ENCODE measurements around the gene CASK. TPM values are rescaled to one million over a fixed set of nuclear protein-coding genes. Genes with fewer than 3 reads are reported as not detected.
A peak's percentile ranks its signal among the peaks of the same experiment; 100 is the strongest.

CASK gene
- total RNA-seq, 2 experiments from 2014 or later = 39.9 to 44.6 TPM

- no peaks in the 10 kb centered on the region for H3K27me3 ChIP-seq (ENCODE audit: control insufficient read depth in 1 of 2, insufficient read depth in 2 of 2, low read length in 2 of 2)
- peaks cover 21% of the 10 kb centered on the region for H3K36me3 ChIP-seq (ENCODE audit: insufficient read depth, low read length)
- Mint-ChIP-seq H3K9me3 (no peaks in the 10 kb centered on the region), H3K4me1 (ENCODE audit: low read depth) (peaks cover 24% of the 10 kb centered on the region), H3K27me3 (no peaks in the 10 kb centered on the region), H3K36me3 (ENCODE audit: low read depth) (peaks cover 32% of the 10 kb centered on the region), H3K27ac (peak overlapping the region; percentile 78), H3K4me3 (peak overlapping the region; percentile 15)
- intact Hi-C loops (cut with DNase I, micrococcal nuclease) = no loop called here
- ChIA-PET CTCF (no interaction called here), POLR2A (no interaction called here)
- DNase-seq = no peak
- TF ChIP-seq, protein P1, sequence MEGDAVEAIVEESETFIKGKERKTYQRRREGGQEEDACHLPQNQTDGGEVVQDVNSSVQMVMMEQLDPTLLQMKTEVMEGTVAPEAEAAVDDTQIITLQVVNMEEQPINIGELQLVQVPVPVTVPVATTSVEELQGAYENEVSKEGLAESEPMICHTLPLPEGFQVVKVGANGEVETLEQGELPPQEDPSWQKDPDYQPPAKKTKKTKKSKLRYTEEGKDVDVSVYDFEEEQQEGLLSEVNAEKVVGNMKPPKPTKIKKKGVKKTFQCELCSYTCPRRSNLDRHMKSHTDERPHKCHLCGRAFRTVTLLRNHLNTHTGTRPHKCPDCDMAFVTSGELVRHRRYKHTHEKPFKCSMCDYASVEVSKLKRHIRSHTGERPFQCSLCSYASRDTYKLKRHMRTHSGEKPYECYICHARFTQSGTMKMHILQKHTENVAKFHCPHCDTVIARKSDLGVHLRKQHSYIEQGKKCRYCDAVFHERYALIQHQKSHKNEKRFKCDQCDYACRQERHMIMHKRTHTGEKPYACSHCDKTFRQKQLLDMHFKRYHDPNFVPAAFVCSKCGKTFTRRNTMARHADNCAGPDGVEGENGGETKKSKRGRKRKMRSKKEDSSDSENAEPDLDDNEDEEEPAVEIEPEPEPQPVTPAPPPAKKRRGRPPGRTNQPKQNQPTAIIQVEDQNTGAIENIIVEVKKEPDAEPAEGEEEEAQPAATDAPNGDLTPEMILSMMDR (IDR thresholded peaks at IDR 0.05) = no peak
- H3K9me3 ChIP-seq (ENCODE audit: control insufficient read depth in 1 of 2, insufficient read depth in 1 of 2, low read length in 2 of 2) = no peaks in the 10 kb centered on the region
- H3K4me3 ChIP-seq (ENCODE audit: low read length) = no peak overlapping the region
- H3K4me1 ChIP-seq (ENCODE audit: insufficient read depth, low read length) = peaks cover 8% of the 10 kb centered on the region
- H3K27ac ChIP-seq (ENCODE audit: low read depth in 1 of 2, low read length in 2 of 2) = peak overlapping the region in 1 of 2 donors; percentile 9
- ATAC-seq (ENCODE audit: poor library complexity) = no peak
Measured at GRCh38 chrX:41518841-41519220, 404.5 kb downstream of the CASK start.

- no peaks in the 10 kb centered on the region for H3K9me3 ChIP-seq (ENCODE audit: control insufficient read depth in 1 of 2, insufficient read depth in 1 of 2, low read length in 2 of 2)
- TF ChIP-seq, protein P1 (IDR thresholded peaks at IDR 0.05) = no peak
- Mint-ChIP-seq H3K27me3 (no peaks in the 10 kb centered on the region), H3K4me1 (ENCODE audit: low read depth) (peaks cover 27% of the 10 kb centered on the region), H3K36me3 (ENCODE audit: low read depth) (peaks cover 26% of the 10 kb centered on the region), H3K4me3 (peak overlapping the region; percentile 15), H3K27ac (peak overlapping the region; percentile 78), H3K9me3 (no peaks in the 10 kb centered on the region)
- H3K36me3 ChIP-seq (ENCODE audit: insufficient read depth, low read length) = peaks cover 17% of the 10 kb centered on the region
- CTCF ChIA-PET = no interaction called here
- H3K4me1 ChIP-seq (ENCODE audit: insufficient read depth, low read length) = peaks cover 8% of the 10 kb centered on the region
- DNase-seq (peak in 2 of 14 experiments; percentile 7 to 16), ATAC-seq (ENCODE audit: poor library complexity) (no peak)
- peak overlapping the region in 1 of 2 donors; percentile 9 for H3K27ac ChIP-seq (ENCODE audit: low read depth in 1 of 2, low read length in 2 of 2)
- POLR2A ChIA-PET = no interaction called here
- intact Hi-C loops (cut with DNase I, micrococcal nuclease) = no loop called here
- no peak overlapping the region for H3K4me3 ChIP-seq (ENCODE audit: low read length)
- H3K27me3 ChIP-seq (ENCODE audit: control insufficient read depth in 1 of 2, insufficient read depth in 2 of 2, low read length in 2 of 2) = no peaks in the 10 kb centered on the region
Measured at GRCh38 chrX:41518127-41518840, 405.1 kb downstream of the CASK start.

GRCh38 chrX:41516999-41517765 is 406.2 kb downstream of the CASK start:
- ATAC-seq (ENCODE audit: poor library complexity) (peak; percentile 14), DNase-seq (peak in 1 of 14 experiments; percentile 6)
- ChIA-PET CTCF (no interaction called here), POLR2A (no interaction called here)
- H3K36me3 Mint-ChIP-seq (ENCODE audit: low read depth) = peaks cover 19% of the 10 kb centered on the region
- no peaks in the 10 kb centered on the region for H3K9me3 ChIP-seq (ENCODE audit: control insufficient read depth in 1 of 2, insufficient read depth in 1 of 2, low read length in 2 of 2)
- H3K4me3 Mint-ChIP-seq = no peak overlapping the region
- peaks cover 7% of the 10 kb centered on the region for H3K36me3 ChIP-seq (ENCODE audit: insufficient read depth, low read length)
- no peaks in the 10 kb centered on the region for H3K27me3 ChIP-seq (ENCODE audit: control insufficient read depth in 1 of 2, insufficient read depth in 2 of 2, low read length in 2 of 2)
- peaks cover 29% of the 10 kb centered on the region for H3K4me1 Mint-ChIP-seq (ENCODE audit: low read depth)
- peaks cover 13% of the 10 kb centered on the region for H3K4me1 ChIP-seq (ENCODE audit: insufficient read depth, low read length)
- TF ChIP-seq, protein P1 (IDR thresholded peaks at IDR 0.05) = no peak
- H3K27ac Mint-ChIP-seq = peak overlapping the region; percentile 78
- intact Hi-C loops (cut with DNase I, micrococcal nuclease) = no loop called here
- no peak overlapping the region for H3K4me3 ChIP-seq (ENCODE audit: low read length)
- H3K9me3 Mint-ChIP-seq = no peaks in the 10 kb centered on the region
- H3K27ac ChIP-seq (ENCODE audit: low read depth in 1 of 2, low read length in 2 of 2) = no peak overlapping the region
- no peaks in the 10 kb centered on the region for H3K27me3 Mint-ChIP-seq
